GM23248 (cell line): Measurements from ENCODE around the gene TIFAB.

Experiments
- EZH2 ChIP-seq: fragments of 200-600 bp; sonication (generic); IDR thresholded peaks from 2 replicates; pipeline ENCODE4 v1.6.1; 2018; ENCODE audit warnings: antibody characterized with exemption, mild to moderate bottlenecking; ENCODE audit not compliant: insufficient read depth, poor library complexity, severe bottlenecking
- EZH2phosphoT487 ChIP-seq: fragments of 200-600 bp; sonication (generic); IDR thresholded peaks from 2 replicates; pipeline ENCODE4 v1.6.1; 2018; ENCODE audit warnings: antibody characterized with exemption, moderate library complexity, mild to moderate bottlenecking, low read depth; ENCODE audit not compliant: insufficient read depth

- TF ChIP-seq EZH2phosphoT487 (no peak), EZH2 (no peak)
These were observed 40.1 kb upstream of the TIFAB start for GRCh38 chr5:135492319-135492626.
